ENCODE results near the gene IGFL4.

- TF ChIP-seq CTCF (IDR thresholded peaks at IDR 0.05): no peak
- no peak for TF ChIP-seq POLR2A (IDR thresholded peaks at IDR 0.05)
These were observed at the start of gene IGFL4 for GRCh38 chr19:46040952-46041500.

Measured in thyroid gland (tissue), 4 donors.